ENCODE measurements around the gene RBMS1.
A peak's percentile ranks its signal among the peaks of the same experiment; 100 is the strongest.

The RBMS1 gene

GRCh38 chr2:160324161-160324800 lies 169.3 kb downstream of the RBMS1 start:
- DNase-seq, result peak; percentile 70

GRCh38 chr2:160322320-160322719 lies 171.3 kb downstream of the RBMS1 start:
- DNase-seq, result no peak

- DNase-seq, result no peak
These were observed 172.6 kb downstream of the RBMS1 start for GRCh38 chr2:160321006-160321405.

GRCh38 chr2:160319700-160320099 lies 173.9 kb downstream of the RBMS1 start:
- DNase-seq, result no peak

GRCh38 chr2:160318218-160318617 lies 175.4 kb downstream of the RBMS1 start:
- DNase-seq, result no peak

GRCh38 chr2:160317181-160318099 lies 176.2 kb downstream of the RBMS1 start:
- DNase-seq, result peak; percentile 72

GRCh38 chr2:160315337-160315736 lies 178.3 kb downstream of the RBMS1 start:
- no peak for DNase-seq

GRCh38 chr2:160310118-160310828 lies 183.3 kb downstream of the RBMS1 start:
- DNase-seq, result no peak

GRCh38 chr2:160309585-160309984 lies 184.0 kb downstream of the RBMS1 start:
- no peak for DNase-seq

- DNase-seq, result no peak
These were observed 184.7 kb downstream of the RBMS1 start for GRCh38 chr2:160308915-160309314.

GRCh38 chr2:160308476-160308875 lies 185.1 kb downstream of the RBMS1 start:
- DNase-seq, result no peak

GRCh38 chr2:160306985-160307384 lies 186.6 kb downstream of the RBMS1 start:
- DNase-seq, result peak; percentile 65

- DNase-seq, result no peak
These were observed 188.4 kb downstream of the RBMS1 start for GRCh38 chr2:160305081-160305750.

GRCh38 chr2:160303527-160303926 lies 190.1 kb downstream of the RBMS1 start:
- no peak for DNase-seq

GRCh38 chr2:160303076-160303475 lies 190.5 kb downstream of the RBMS1 start:
- no peak for DNase-seq

- no peak for DNase-seq
These were observed 192.2 kb downstream of the RBMS1 start for GRCh38 chr2:160301420-160301819.

- DNase-seq, result no peak
These were observed 193.4 kb downstream of the RBMS1 start for GRCh38 chr2:160300203-160300602.

- DNase-seq, result no peak
These were observed 194.1 kb downstream of the RBMS1 start for GRCh38 chr2:160299540-160299939.

GRCh38 chr2:160298960-160299359 lies 194.6 kb downstream of the RBMS1 start:
- DNase-seq, result no peak

GRCh38 chr2:160295519-160296207 lies 197.9 kb downstream of the RBMS1 start:
- no peak for DNase-seq

- DNase-seq, result no peak
These were observed 198.7 kb downstream of the RBMS1 start for GRCh38 chr2:160294889-160295288.

- peak; percentile 56 for DNase-seq
These were observed 199.2 kb downstream of the RBMS1 start for GRCh38 chr2:160294339-160294803.
